ENCODE data around the gene LEKR1.

GRCh38 chr3:157094301-157094700, 268.1 kb downstream of the LEKR1 start:
- TF ChIP-seq CTCF (IDR thresholded peaks at IDR 0.05; ENCODE audit: poor library complexity, severe bottlenecking) (no peak), EP300 (conservative IDR thresholded peaks at IDR 0.05; ENCODE audit: poor library complexity, severe bottlenecking) (no peak), RAD21 (conservative IDR thresholded peaks at IDR 0.05) (no peak), REST (IDR thresholded peaks at IDR 0.05; ENCODE audit: borderline replicate concordance) (no peak), EZH2 (IDR thresholded peaks at IDR 0.05; ENCODE audit: borderline replicate concordance, insufficient read depth, low read length, poor library complexity, severe bottlenecking) (no peak), POLR2AphosphoS5 (IDR thresholded peaks at IDR 0.05) (no peak), MXI1 (conservative IDR thresholded peaks at IDR 0.05; ENCODE audit: poor library complexity, severe bottlenecking) (no peak), TAF1 (IDR thresholded peaks at IDR 0.05; ENCODE audit: low read depth) (no peak)

Measured in neural cell (in vitro differentiated cells).